Choroid plexus epithelial cell (primary cell): ENCODE results near the gene OPCML.

Experiments used
- DNase-seq: peaks from one replicate; pipeline ENCODE4 v3.0.0-alpha.2; 2010; ENCODE audit warnings: low read depth
- H3K4me3 ChIP-seq: 2 replicates; pipeline ENCODE4 v1.5.1; 2011; ENCODE audit warnings: low read depth, mild to moderate bottlenecking, control low read depth, low read length, moderate library complexity
- CTCF ChIP-seq: conservative IDR thresholded peaks from 2 replicates; pipeline ENCODE4 v1.5.1; 2011; ENCODE audit warnings: low read depth, mild to moderate bottlenecking, control low read depth, inconsistent platforms, low read length, moderate library complexity

Gene OPCML

GRCh38 chr11:132898676-132899075 is 633.6 kb downstream of the OPCML start:
- H3K4me3 ChIP-seq: no peak overlapping the region
- no peak for TF ChIP-seq CTCF
- no peak for DNase-seq

GRCh38 chr11:132898021-132898420 is 634.3 kb downstream of the OPCML start:
- H3K4me3 ChIP-seq: no peak overlapping the region
- TF ChIP-seq CTCF: no peak
- DNase-seq: peak; percentile 42

GRCh38 chr11:132895340-132895739 is 637.0 kb downstream of the OPCML start:
- H3K4me3 ChIP-seq: no peak overlapping the region
- peak; percentile 95 for DNase-seq
- TF ChIP-seq CTCF: no peak

GRCh38 chr11:132894606-132895005 is 637.7 kb downstream of the OPCML start:
- H3K4me3 ChIP-seq: no peak overlapping the region
- DNase-seq: no peak
- no peak for TF ChIP-seq CTCF

GRCh38 chr11:132892876-132893275 is 639.4 kb downstream of the OPCML start:
- no peak for DNase-seq
- no peak overlapping the region for H3K4me3 ChIP-seq
- TF ChIP-seq CTCF: no peak

GRCh38 chr11:132888226-132888625 is 644.1 kb downstream of the OPCML start:
- no peak for DNase-seq
- no peak overlapping the region for H3K4me3 ChIP-seq
- no peak for TF ChIP-seq CTCF

GRCh38 chr11:132886335-132886734 is 646.0 kb downstream of the OPCML start:
- peak; percentile 35 for DNase-seq

More at GRCh38 chr11:132886335-132886734, 646.0 kb downstream of the OPCML start:
- no peak overlapping the region for H3K4me3 ChIP-seq
- no peak for TF ChIP-seq CTCF
